OCI-LY3 (cell line): ENCODE measurements around the gene SCUBE2.

Experiments used
- H2AFZ ChIP-seq: fragments of 200-600, 300-600 bp; shearing (Covaris generic); 2 replicates; pipeline ENCODE4 v1.6.0; 2014; ENCODE audit warnings: antibody characterized with exemption, low read depth, low read length
- H3K27ac ChIP-seq: fragments of 200-600, 300-600 bp; sonication (generic); 2 replicates; pipeline ENCODE4 v1.5.1; 2014; ENCODE audit warnings: mild to moderate bottlenecking, low read length, moderate library complexity, mixed read lengths
- H3K27me3 ChIP-seq: fragments of 200-600, 300-600 bp; sonication (generic); 2 replicates; pipeline ENCODE4 v1.6.1; 2014; ENCODE audit warnings: low read depth, low read length, mixed read lengths
- H3K36me3 ChIP-seq: fragments of 200-600, 300-600 bp; sonication (generic); replicated peaks from 2 replicates; pipeline ENCODE3; 2014; ENCODE audit warnings: low read depth, low read length, mixed read lengths
- H3K4me1 ChIP-seq: fragments of 300-600, 200-600 bp; sonication (generic); 2 replicates; pipeline ENCODE4 v1.6.1; 2014; ENCODE audit warnings: low read length, mixed read lengths
- H3K4me2 ChIP-seq: fragments of 200-600, 300-600 bp; sonication (generic); 2 replicates; pipeline ENCODE4 v1.6.1; 2014; ENCODE audit warnings: low read length, mixed read lengths
- H3K4me3 ChIP-seq: fragments of 300-600, 200-600 bp; sonication (generic); 2 replicates; pipeline ENCODE4 v1.5.1; 2014; ENCODE audit warnings: antibody characterized with exemption, mild to moderate bottlenecking, low read length, moderate library complexity
- H3K79me2 ChIP-seq: fragments of 300-600, 200-600 bp; shearing (Covaris generic); 2 replicates; pipeline ENCODE4 v1.6.1; 2014; ENCODE audit warnings: mild to moderate bottlenecking, low read length, mixed read lengths
- H3K9ac ChIP-seq: fragments of 300-600, 200-600 bp; shearing (Covaris generic); 2 replicates; pipeline ENCODE4 v1.6.0; 2014; ENCODE audit warnings: mild to moderate bottlenecking, low read length, moderate library complexity
- H3K9me3 ChIP-seq: fragments of 200-600, 300-600 bp; shearing (Covaris generic); 2 replicates; pipeline ENCODE4 v1.6.1; 2014; ENCODE audit warnings: low read length, mixed read lengths; ENCODE audit not compliant: insufficient read depth
- H4K20me1 ChIP-seq: fragments of 200-600, 300-600 bp; sonication (generic); 2 replicates; pipeline ENCODE4 v1.6.1; 2016; ENCODE audit warnings: low read length, mixed read lengths; ENCODE audit not compliant: insufficient read depth
- CTCF ChIP-seq: fragments of 200-600, 300-600 bp; sonication (generic); IDR thresholded peaks from 2 replicates; pipeline ENCODE4 v1.5.1; 2014; ENCODE audit warnings: antibody characterized with exemption, low read length, low read depth
- EZH2phosphoT487 ChIP-seq: fragments of 200-600 bp; shearing (Covaris generic); IDR thresholded peaks from 2 replicates; pipeline ENCODE4 v1.6.1; 2018; ENCODE audit warnings: antibody characterized with exemption, mixed run types, low read depth

SCUBE2 gene

GRCh38 chr11:9069256-9069655 lies 22.1 kb downstream of the SCUBE2 start:
- Histone ChIP-seq H3K4me3 (no peak overlapping the region), H4K20me1 (no peaks in the 10 kb centered on the region), H3K4me2 (no peak overlapping the region), H3K79me2 (no peaks in the 10 kb centered on the region), H3K9me3 (no peaks in the 10 kb centered on the region), H3K36me3 (no peaks in the 10 kb centered on the region), H3K4me1 (no peaks in the 10 kb centered on the region; the same call in 1 of the 2 replicates), H3K9ac (no peak overlapping the region), H3K27me3 (peaks cover 22% of the 10 kb centered on the region), H3K27ac (no peak overlapping the region), H2AFZ (no peak overlapping the region)
- TF ChIP-seq CTCF (no peak), EZH2phosphoT487 (no peak)

- H3K79me2 ChIP-seq: no peaks in the 10 kb centered on the region
- no peak overlapping the region for H3K27ac ChIP-seq
- H3K36me3 ChIP-seq: no peaks in the 10 kb centered on the region
- H3K27me3 ChIP-seq: peaks cover 17% of the 10 kb centered on the region
- no peak overlapping the region for H3K4me3 ChIP-seq
- H4K20me1 ChIP-seq: no peaks in the 10 kb centered on the region
- no peak overlapping the region for H3K4me2 ChIP-seq
- H3K9me3 ChIP-seq: no peaks in the 10 kb centered on the region
- peaks cover 2% of the 10 kb centered on the region for H3K4me1 ChIP-seq
- no peak overlapping the region for H2AFZ ChIP-seq
- TF ChIP-seq EZH2phosphoT487 (no peak), CTCF (no peak)
- no peak overlapping the region for H3K9ac ChIP-seq
These were observed 24.9 kb downstream of the SCUBE2 start for GRCh38 chr11:9066433-9066925.

GRCh38 chr11:9065607-9066432 lies 25.6 kb downstream of the SCUBE2 start:
- H3K4me2 ChIP-seq: no peak overlapping the region
- no peaks in the 10 kb centered on the region for H3K79me2 ChIP-seq
- no peak for TF ChIP-seq EZH2phosphoT487
- TF ChIP-seq CTCF: no peak
- no peak overlapping the region for H2AFZ ChIP-seq
- H3K27me3 ChIP-seq: peaks cover 17% of the 10 kb centered on the region
- H3K9me3 ChIP-seq: no peaks in the 10 kb centered on the region
- no peak overlapping the region for H3K4me3 ChIP-seq
- no peak overlapping the region for H3K9ac ChIP-seq
- H3K36me3 ChIP-seq: no peaks in the 10 kb centered on the region
- H3K27ac ChIP-seq: no peak overlapping the region
- peaks cover 9% of the 10 kb centered on the region for H3K4me1 ChIP-seq
- no peaks in the 10 kb centered on the region for H4K20me1 ChIP-seq

GRCh38 chr11:9061807-9062206 lies 29.6 kb downstream of the SCUBE2 start:
- H3K27ac ChIP-seq: no peak overlapping the region
- H3K4me3 ChIP-seq: no peak overlapping the region
- no peak overlapping the region for H3K4me2 ChIP-seq
- no peaks in the 10 kb centered on the region for H4K20me1 ChIP-seq
- TF ChIP-seq EZH2phosphoT487: no peak
- TF ChIP-seq CTCF: no peak
- no peak overlapping the region for H2AFZ ChIP-seq
- no peaks in the 10 kb centered on the region for H3K9me3 ChIP-seq
- H3K9ac ChIP-seq: no peak overlapping the region
- H3K4me1 ChIP-seq: peaks cover 33% of the 10 kb centered on the region
- H3K36me3 ChIP-seq: no peaks in the 10 kb centered on the region
- H3K79me2 ChIP-seq: no peaks in the 10 kb centered on the region
- H3K27me3 ChIP-seq: peaks cover 36% of the 10 kb centered on the region
